GM11168 (cell line): ENCODE data around the gene EFHC1.

ENCODE experiments used
- in situ Hi-C: fragments of 300-500 bp; cut with MboI; formaldehyde crosslinking; loops from one replicate; pipeline ENCODE4 v1.12.0; 2022; ENCODE audit warnings: low sequenced_read_pairs; ENCODE audit not compliant: unreplicated experiment

The EFHC1 gene

DNA sequence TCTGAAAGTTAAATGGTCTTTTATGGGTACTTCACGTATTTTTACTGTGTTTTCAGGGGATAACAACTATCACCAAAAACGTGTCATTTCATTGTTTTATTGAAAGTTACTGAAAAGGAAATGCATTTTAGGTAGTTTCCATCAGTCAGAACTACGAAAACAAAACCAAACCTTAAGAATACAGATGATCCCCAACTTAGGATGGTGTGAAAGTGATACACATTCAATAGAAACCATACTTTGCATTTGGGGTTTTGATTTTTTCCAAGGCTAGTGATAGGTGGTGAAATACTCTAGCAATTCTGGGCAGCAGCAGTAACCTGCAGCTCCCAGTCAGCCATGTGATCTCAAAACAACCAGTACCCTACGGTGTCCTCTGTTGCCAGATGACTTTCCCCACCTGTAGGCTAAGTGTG is 25.9 kb upstream of the EFHC1 start:
- in situ Hi-C loops: loop anchor here (10.0 kb wide), 1 partner anchor 229 kb away; no protein-coding TSS in a partner anchor

DNA sequence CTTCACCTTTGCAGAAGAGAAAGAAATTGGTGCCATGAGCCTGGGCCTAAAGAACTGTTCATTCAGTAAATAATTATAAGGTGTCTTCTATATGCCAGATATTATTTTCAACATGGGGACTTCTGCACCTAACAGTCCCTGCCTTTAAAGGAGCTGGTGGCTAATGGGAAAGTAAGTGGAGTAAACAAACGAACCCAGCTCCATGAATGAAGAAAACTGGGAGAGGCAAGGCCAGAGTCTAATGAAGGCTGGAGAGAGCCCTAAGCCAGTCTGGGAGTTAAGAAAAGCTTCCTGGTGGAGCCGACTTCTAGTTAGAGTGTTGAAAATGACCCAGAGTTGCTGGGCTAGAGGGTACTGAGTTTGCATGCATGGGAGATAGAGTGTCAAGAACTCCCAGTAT is 24.2 kb upstream of the EFHC1 start:
- in situ Hi-C loops: loop anchor here (5.0 to 10.0 kb wide), 2 partner anchors 104 to 231 kb away; no protein-coding TSS in a partner anchor

DNA sequence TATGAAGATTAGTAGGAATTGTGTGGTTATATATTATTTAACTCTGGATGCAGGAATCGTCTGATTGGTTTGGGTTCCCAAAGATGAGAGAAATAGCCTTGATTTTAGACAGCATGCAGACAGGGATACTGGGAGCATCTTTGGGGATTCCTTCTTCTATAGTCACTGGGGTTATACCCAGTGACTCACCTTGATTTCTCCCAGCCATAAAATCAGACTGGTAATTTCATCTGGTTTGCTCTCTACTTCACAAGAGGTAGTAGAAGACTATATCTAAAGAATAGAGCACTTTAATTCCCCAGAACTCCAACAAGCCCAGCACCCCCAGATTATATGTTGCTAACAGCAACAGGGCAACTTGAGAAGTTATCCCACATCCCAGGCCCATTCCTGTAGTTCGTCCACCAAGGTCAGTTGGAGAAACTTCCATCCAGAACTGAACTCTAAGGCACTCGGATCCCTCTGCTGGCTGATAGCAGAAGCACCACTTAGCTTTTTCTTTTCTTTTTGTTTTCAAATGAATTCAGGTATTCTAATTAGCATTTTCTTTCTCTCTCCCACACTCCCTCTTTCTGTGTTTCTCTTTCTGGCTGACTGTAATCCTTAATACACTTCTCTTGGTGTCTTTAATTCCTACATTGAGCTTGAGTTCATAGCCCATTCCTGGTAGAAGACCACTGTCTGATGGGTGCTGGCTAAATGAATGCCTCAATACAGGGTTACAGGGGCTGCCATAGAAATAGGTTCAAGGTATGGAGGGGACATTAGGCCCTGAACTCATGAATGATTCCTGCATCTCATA is 20.4 kb upstream of the EFHC1 start:
- in situ Hi-C loops: loop anchor here (5.0 to 10.0 kb wide), 3 partner anchors 107 to 235 kb away; no protein-coding TSS in a partner anchor

DNA sequence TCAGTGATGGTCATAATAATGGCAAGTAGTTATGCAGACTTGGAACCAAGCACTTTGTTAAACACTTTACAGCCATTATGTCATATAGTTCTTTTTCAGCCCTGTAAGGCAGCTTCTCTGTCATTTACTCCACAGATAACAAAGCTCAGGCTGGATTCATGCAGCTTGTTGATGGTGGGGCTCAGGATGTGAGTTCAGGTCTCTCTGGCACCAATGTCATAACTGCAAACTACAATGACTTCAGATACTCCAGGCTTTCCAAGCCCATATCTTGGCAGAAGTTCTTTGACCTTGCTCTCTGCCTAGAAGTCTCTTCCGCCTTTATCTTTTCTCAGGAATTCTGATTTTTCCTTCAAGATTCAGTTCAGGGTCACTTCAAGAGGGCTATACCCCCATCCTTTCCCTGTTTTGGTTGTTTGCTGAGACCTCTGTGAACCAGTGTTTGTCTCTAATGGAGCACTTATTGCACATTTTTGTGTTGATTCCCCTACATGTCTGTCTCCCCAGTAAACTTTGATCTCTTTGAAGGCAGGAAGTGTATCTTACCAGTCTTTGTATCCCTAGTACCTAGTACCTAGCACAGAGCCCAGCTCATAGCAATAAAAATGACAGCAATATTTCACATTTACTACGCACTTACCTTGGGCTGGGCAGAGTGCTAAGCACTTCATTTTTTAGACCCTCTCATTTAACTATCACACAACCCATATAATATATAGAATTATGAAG is 19.7 kb upstream of the EFHC1 start:
- in situ Hi-C loops: loop anchor here (10.0 kb wide), 1 partner anchor 204 kb away; no protein-coding TSS in a partner anchor

DNA sequence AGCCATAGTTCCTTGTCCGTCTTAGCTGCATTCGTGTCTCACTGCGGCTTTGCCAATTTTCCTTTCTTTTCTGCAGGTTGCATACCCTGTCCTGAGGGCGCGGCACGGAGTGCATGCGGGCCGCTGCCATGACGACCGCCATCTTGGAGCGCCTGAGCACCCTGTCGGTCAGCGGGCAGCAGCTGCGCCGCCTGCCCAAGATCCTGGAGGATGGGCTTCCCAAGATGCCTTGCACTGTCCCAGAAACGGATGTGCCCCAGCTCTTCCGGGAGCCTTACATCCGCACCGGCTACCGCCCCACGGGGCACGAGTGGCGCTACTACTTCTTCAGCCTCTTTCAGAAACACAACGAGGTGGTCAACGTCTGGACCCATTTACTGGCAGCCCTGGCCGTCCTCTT is 17.1 kb upstream of the EFHC1 start:
- in situ Hi-C loops: loop anchor here (10.0 kb wide), 1 partner anchor 202 kb away; no protein-coding TSS in a partner anchor

- in situ Hi-C loops: loop anchor here (10.0 kb wide), 1 partner anchor 201 kb away; no protein-coding TSS in a partner anchor
Observed at GRCh38 chr6:52403627-52404026, 16.5 kb upstream of the EFHC1 start.

DNA sequence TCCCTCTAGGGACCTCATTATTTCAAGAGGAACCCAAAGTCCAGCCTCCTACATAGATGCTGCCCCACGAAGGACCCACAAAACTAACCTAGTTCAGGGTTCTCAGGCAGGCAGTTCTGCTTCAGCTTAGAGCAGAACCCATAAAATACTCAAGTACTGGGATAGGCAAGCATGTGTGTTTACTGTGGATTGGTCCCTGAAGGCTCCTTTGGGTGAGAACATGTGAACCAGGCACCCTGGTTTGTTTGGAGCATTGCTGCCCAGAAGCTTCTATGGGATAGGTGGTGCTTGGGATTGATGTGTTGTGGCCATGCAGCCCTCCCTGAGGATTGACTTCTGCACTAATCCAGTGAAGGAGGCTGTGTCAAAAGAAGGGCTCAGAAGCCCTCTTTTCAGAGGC is 14.9 kb upstream of the EFHC1 start:
- in situ Hi-C loops: loop anchor here (10.0 kb wide), 1 partner anchor 200 kb away; no protein-coding TSS in a partner anchor

DNA sequence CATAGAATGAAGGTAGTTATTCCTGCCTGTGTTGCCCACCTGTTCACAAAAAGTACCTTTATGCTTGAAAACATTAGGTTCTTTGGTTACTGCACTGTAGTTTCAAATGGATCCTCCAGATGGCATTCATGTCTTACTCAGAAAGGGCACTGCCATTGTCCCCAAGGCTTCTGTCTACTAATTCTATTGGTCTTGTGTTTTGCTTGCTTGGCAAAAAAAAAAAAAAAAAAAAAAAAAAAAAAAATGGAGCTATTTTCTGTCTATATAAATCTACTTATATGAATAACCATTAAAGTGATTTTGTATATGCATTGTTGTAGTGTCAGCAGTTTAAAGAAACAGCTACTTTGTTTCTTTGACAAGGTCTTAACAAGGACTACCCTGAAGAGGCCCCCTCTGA is 12.7 kb upstream of the EFHC1 start:
- in situ Hi-C loops: loop anchor here (10.0 kb wide), 1 partner anchor 197 kb away; no protein-coding TSS in a partner anchor

DNA sequence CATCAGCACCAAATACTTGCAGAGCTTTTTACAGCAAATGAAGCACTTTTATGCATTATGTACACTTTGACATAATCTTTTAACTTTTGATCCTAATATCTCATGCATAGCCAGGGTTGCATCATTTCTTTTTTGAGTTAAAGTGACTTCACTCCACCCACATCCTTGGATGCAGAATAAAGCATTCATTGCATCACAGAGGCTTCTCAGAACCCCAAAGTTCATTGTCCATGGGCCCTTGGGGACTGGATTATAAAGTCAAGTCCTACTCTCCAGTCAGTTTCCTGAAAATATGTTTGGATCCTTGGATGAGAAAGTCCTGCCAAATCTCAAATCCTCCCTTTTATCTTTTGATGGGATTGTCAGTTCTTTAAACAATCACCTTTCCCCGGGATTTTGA is 10.6 kb upstream of the EFHC1 start:
- in situ Hi-C loops: loop anchor here (10.0 kb wide), 1 partner anchor 195 kb away; no protein-coding TSS in a partner anchor

DNA sequence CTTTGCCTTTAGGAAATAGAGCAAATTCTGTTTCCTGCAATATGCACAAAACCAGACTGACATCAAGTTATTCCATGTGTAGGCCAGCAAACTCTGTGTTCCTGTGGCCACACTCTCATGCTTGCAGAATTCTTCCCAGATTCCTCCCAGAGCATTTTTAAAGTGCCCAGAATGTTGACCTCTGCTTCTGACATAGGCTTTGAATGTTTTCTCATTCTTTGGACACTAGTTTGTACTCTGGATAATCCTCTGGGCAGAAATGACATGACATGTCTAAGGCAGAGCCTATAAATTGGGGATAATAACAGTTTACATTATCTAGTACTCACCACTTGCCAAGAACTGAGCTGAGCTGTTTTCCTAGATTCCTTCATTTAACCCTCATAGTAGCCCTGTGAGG is 9.2 kb upstream of the EFHC1 start:
- in situ Hi-C loops: loop anchor here (10.0 kb wide), 1 partner anchor 174 kb away; no protein-coding TSS in a partner anchor

DNA sequence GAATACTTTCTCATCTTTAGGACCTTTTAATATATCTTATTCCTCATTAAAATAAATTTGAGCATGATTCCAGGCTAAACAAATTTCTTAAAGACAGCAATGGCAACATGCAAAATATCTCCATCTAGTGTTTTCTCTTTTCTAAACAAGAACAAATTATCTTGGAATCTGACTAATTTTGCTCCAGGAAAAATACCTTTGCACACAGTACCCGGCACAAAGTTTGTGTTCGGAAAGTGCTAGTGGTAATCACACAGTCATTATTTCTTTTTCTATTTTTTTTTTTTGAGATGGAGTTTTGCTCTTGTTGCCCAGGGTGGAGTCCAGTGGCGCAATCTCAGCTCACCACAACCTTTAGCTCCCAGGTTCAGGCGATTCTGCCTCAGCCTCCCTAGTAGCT is 8.2 kb upstream of the EFHC1 start:
- in situ Hi-C loops: loop anchor here (10.0 kb wide), 1 partner anchor 173 kb away; no protein-coding TSS in a partner anchor

DNA sequence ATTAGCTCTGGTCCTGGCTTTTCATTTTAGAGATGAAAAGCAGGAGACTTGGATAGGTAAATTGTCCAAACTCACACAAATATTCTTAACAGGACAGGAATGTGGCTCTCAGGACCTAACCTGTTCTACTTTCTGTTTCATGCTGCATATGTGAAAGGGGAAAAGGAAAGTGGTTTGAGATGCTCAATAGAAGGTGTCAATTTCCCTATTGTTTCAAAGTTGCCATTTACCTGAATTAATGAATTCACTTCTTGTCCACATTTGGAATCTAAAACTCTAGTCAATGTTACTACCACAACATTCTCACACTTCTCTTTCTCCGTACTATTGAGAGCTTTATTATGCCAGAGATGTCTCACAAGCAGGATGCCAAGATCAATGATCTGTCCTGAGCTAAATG is 4.8 kb upstream of the EFHC1 start:
- in situ Hi-C loops: loop anchor here (5.0 to 10.0 kb wide), 3 partner anchors 82 to 252 kb away; no protein-coding TSS in a partner anchor

- in situ Hi-C loops: loop anchor here (5.0 to 10.0 kb wide), 3 partner anchors 81 to 251 kb away; no protein-coding TSS in a partner anchor
Observed at GRCh38 chr6:52415917-52416628, 4.1 kb upstream of the EFHC1 start.

GRCh38 chr6:52416629-52417151 is 3.5 kb upstream of the EFHC1 start:
- in situ Hi-C loops: loop anchor here (5.0 to 10.0 kb wide), 3 partner anchors 81 to 251 kb away; no protein-coding TSS in a partner anchor

DNA sequence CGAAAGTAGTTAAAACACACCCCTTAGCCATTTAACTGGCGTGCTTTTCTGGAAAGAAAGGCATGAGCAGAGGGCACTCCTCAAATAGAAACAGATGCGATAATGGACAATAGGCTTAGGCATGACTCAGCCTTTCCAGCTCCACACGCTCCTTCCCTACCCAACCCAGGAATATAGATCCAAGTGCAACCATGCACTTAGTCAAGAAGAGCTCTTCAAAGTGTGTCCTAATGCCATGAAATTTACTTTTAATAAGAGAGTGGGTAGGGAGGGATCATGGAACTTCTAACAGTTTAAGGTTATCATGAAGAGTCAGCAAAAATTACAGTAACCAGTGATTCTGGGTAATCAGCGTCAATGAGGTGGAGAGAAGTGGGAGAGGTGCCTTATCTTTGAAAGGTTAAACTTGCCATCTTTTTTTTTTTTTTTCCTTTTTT is 2.4 kb upstream of the EFHC1 start:
- in situ Hi-C loops: loop anchor here (5.0 to 10.0 kb wide), 3 partner anchors 80 to 250 kb away; no protein-coding TSS in a partner anchor

DNA sequence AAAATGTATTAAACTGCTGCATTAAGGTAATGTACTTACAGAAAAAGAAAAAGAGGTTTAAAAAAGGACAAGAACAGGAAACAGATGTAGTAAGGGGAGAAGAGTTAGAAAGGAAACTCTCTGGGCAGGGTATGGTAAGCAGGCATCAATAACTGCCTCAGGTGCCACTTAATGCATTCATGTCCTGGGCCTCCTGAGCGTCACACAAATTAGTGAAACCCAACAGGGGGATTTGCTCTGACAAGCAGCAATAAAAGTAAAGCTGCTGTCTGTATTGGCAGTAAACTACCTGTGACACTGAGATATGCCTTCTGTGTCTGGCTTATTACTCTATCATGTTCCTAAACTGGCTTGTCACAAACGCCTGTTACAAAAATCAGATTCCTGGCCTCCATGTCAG is 1.5 kb upstream of the EFHC1 start:
- in situ Hi-C loops: loop anchor here (5.0 to 10.0 kb wide), 3 partner anchors 79 to 249 kb away; no protein-coding TSS in a partner anchor

- in situ Hi-C loops: no loop called here
Observed at GRCh38 chr6:52420668-52421358, 671 bp downstream of the EFHC1 start.

- in situ Hi-C loops: no loop called here
Observed at GRCh38 chr6:52422156-52422555, 2.0 kb downstream of the EFHC1 start.

GRCh38 chr6:52423448-52423847 is 3.3 kb downstream of the EFHC1 start:
- in situ Hi-C loops: no loop called here
